ENCODE data around the gene RNASEH2B. TPM values are rescaled to one million over a fixed set of nuclear protein-coding genes. Genes with fewer than 3 reads are reported as not detected.
A peak's percentile ranks its signal among the peaks of the same experiment; 100 is the strongest.

The RNASEH2B gene
- total RNA-seq, 2 donors from 2014 or later, result 37.2 to 79.7 TPM

DNA sequence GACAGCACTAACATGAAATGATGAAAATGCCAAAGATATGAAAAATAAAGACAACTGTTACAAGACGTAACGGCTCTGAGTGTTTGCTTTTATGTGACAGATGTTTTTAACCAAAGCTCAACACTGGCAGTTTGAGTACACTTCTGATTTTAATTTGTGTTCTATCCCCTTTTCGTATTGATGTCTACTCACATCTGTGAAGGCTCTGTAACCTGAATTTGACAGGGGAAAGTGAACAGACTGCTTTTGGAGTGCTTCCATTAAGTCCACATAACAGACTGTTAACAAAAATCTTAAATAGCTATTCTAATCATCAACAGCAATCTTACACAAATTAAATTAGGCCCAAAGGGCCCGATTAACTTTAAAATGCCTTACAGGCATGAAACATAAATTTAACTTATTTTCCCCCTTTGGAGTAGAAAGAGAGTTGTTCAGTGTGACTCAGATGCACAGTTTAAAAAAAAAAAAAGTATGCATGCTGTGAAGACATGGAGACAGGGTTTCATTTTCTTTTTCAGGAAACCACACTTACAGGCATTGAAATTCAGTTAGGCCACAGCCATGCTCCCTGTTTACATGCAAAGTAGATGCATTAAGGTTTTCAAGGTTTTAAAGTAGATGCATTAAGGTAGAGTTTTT, 16.3 kb upstream of the RNASEH2B start:
- Histone ChIP-seq H3K27me3 (replicated peaks; ENCODE audit: insufficient read depth) (no peaks in the 10 kb centered on the region), H3K9me3 (no peaks in the 10 kb centered on the region), H3K27ac (no peak overlapping the region), H3K4me1 (ENCODE audit: control insufficient read depth in 1 of 2, low read depth in 2 of 2) (peaks cover 0 to 8% of the 10 kb centered on the region in 2 donors), H3K36me3 (no peaks in the 10 kb centered on the region), H3K4me3 (peak overlapping the region; percentile 18)
- DNase-seq (ENCODE audit: low spot score) (no peak), ATAC-seq (ENCODE audit: insufficient number of reproducible peaks, low FRiP score, low read depth) (no peak)
- TF ChIP-seq, protein P1, sequence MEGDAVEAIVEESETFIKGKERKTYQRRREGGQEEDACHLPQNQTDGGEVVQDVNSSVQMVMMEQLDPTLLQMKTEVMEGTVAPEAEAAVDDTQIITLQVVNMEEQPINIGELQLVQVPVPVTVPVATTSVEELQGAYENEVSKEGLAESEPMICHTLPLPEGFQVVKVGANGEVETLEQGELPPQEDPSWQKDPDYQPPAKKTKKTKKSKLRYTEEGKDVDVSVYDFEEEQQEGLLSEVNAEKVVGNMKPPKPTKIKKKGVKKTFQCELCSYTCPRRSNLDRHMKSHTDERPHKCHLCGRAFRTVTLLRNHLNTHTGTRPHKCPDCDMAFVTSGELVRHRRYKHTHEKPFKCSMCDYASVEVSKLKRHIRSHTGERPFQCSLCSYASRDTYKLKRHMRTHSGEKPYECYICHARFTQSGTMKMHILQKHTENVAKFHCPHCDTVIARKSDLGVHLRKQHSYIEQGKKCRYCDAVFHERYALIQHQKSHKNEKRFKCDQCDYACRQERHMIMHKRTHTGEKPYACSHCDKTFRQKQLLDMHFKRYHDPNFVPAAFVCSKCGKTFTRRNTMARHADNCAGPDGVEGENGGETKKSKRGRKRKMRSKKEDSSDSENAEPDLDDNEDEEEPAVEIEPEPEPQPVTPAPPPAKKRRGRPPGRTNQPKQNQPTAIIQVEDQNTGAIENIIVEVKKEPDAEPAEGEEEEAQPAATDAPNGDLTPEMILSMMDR (IDR thresholded peaks at IDR 0.05), result no peak

DNA sequence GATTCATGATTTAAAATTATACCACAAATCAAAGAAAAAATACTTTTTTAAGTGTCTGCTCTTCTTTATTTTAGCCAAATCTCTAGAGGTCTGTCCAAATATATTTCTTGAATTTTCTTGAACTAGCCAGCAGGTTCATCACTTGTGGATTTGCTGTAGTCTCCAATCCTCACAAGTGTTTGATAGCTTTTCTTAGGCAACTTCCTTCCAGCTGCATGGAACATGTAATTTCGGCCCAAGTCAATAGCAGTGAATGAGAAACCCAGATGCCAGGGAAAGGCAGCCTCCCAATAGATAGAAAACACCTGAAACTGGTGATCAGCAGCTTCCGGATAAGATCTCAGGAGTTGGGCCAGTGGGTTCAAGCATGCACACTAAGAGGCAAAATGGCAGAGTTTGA, 15.6 kb upstream of the RNASEH2B start:
- ATAC-seq (ENCODE audit: insufficient number of reproducible peaks, low FRiP score, low read depth) (no peak), DNase-seq (ENCODE audit: low spot score) (no peak)
- H3K27ac ChIP-seq, result no peak overlapping the region

DNA sequence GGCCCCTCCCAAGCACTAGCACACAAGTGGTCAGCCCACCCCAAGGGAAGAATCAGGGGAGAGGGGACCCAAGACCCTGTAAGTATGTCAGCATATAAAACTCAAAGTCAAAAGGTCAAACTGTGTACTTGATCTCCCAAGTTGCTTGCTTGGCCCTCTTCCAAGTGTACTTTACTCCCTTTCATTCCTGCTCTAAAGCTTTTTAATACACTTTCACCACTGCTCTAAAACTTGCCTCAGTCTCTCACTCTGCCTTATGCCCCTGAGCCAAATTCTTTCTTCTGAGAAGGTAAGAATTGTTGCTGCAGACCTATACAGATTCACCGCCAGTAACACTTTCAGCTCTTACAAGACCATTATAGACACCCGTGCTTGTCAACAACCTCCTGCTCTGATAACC, 15.1 kb upstream of the RNASEH2B start:
- no peak for DNase-seq (ENCODE audit: low spot score)
- Histone ChIP-seq H3K9me3 (no peaks in the 10 kb centered on the region), H3K36me3 (no peaks in the 10 kb centered on the region), H3K4me3 (no peak overlapping the region), H3K27me3 (replicated peaks; ENCODE audit: insufficient read depth) (no peaks in the 10 kb centered on the region), H3K4me1 (ENCODE audit: control insufficient read depth in 1 of 2, low read depth in 2 of 2) (peaks cover 0 to 8% of the 10 kb centered on the region in 2 donors), H3K27ac (no peak overlapping the region)
- ATAC-seq (ENCODE audit: insufficient number of reproducible peaks, low FRiP score, low read depth), result no peak
- TF ChIP-seq, protein P1 (IDR thresholded peaks at IDR 0.05), result no peak

More for the DNA sequence above, 15.6 kb upstream of the RNASEH2B start:
- TF ChIP-seq, protein P1 (IDR thresholded peaks at IDR 0.05), result no peak
- no peaks in the 10 kb centered on the region for H3K27me3 ChIP-seq (replicated peaks; ENCODE audit: insufficient read depth)
- no peaks in the 10 kb centered on the region for H3K36me3 ChIP-seq
- H3K4me1 ChIP-seq (ENCODE audit: control insufficient read depth in 1 of 2, low read depth in 2 of 2), result peaks cover 0 to 8% of the 10 kb centered on the region in 2 donors
- no peak overlapping the region for H3K4me3 ChIP-seq
- no peaks in the 10 kb centered on the region for H3K9me3 ChIP-seq

DNA sequence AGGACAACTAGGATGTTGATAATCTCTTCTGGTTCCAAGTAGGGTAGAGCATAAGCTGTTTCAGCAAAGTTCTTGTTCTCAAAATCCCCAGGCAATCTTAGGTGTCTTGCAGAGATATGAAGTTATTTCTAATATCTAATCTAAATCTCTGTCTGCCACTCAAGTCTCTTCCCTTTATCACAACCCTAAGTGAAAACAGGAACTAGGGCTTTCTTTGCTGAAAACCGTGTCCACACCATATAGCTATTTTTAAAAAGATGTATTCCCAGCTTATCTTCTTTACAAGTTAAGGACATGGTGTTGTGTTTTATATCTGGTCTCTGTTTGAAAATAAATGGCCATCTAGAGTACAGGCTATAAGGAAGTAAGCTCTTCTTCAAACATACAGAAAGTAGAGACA, 11.3 kb upstream of the RNASEH2B start:
- peaks cover 0 to 5% of the 10 kb centered on the region in 2 donors for H3K4me1 ChIP-seq (ENCODE audit: control insufficient read depth in 1 of 2, low read depth in 2 of 2)
- H3K9me3 ChIP-seq, result no peaks in the 10 kb centered on the region
- ATAC-seq (ENCODE audit: insufficient number of reproducible peaks, low FRiP score, low read depth) (no peak), DNase-seq (ENCODE audit: low spot score) (no peak)
- H3K27me3 ChIP-seq (replicated peaks; ENCODE audit: insufficient read depth), result no peaks in the 10 kb centered on the region
- H3K36me3 ChIP-seq, result no peaks in the 10 kb centered on the region
- H3K4me3 ChIP-seq, result no peak overlapping the region
- H3K27ac ChIP-seq, result no peak overlapping the region
- TF ChIP-seq, protein P1 (IDR thresholded peaks at IDR 0.05), result no peak

DNA sequence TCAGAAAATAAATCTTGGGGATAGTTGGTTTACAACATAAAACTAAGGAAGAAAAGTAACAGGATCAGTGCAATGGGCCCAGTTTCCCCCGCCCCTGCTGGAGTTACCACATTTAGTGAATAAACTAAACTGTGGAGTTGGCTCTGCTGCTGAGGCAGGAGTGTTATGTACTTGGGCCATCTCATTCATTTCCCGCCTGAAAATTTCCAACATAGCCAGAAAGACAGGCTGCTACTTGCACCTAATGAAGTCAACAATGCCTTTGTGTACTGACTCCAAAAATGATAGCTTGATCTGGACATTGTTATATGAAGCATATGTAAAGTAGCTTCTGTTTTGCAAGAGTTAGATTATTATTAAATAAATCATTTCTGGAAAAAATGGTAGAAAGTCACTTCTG, 7.9 kb upstream of the RNASEH2B start:
- Histone ChIP-seq H3K27me3 (replicated peaks; ENCODE audit: insufficient read depth) (no peaks in the 10 kb centered on the region), H3K9me3 (no peaks in the 10 kb centered on the region), H3K36me3 (no peaks in the 10 kb centered on the region), H3K4me1 (ENCODE audit: control insufficient read depth in 1 of 2, low read depth in 2 of 2) (no peaks in the 10 kb centered on the region), H3K27ac (no peak overlapping the region), H3K4me3 (no peak overlapping the region)
- DNase-seq (ENCODE audit: low spot score) (no peak), ATAC-seq (ENCODE audit: insufficient number of reproducible peaks, low FRiP score, low read depth) (no peak)
- TF ChIP-seq, protein P1 (IDR thresholded peaks at IDR 0.05), result no peak

Data from thoracic aorta (tissue), 2 donors.